Right lobe of liver (tissue), 4 donors: ENCODE measurements around the gene NFKB1.

ENCODE experiments used
- CTCF ChIP-seq, 4 donors: fragments of 200-600 bp in 3 of 4; fragments of 450-650 bp in 1 of 4; IDR thresholded peaks; one replicate each; pipeline versions ENCODE4 v1.5.1 to v1.8.0; 2016 to 2022; ENCODE audit warnings: antibody characterized with exemption in 4 of 4, mild to moderate bottlenecking in 2 of 4
- POLR2A ChIP-seq: fragments of 450-650 bp; IDR thresholded peaks from one replicate; pipeline ENCODE4 v1.6.1; 2017; ENCODE audit warnings: antibody characterized with exemption, mild to moderate bottlenecking
- donor health status: DM: no; HTN: no; CAD: no.
- donor health status: DM: no; HTN: no; CAD: no.
- donor health status: DM: no; HTN: yes; CAD: no.

GRCh38 chr4:102497986-102498385, 3.2 kb upstream of the NFKB1 start:
- TF ChIP-seq POLR2A: no peak
- TF ChIP-seq CTCF (IDR thresholded peaks at IDR 0.05): no peak
